OCI-LY7 (cell line): ENCODE results near the gene ATR. TPM values are rescaled to one million over a fixed set of nuclear protein-coding genes. Genes with fewer than 3 reads are reported as not detected.

ENCODE experiments used
- BruUV-seq: library from RNA; stranded (reverse); fragments of 400-500 nt; replicated peaks from 2 replicates; lab custom pipeline; 2021; lab: Mats Ljungman, UMichigan
- CTCF ChIA-PET: fragments of 300-600 bp; sonication (Branson Sonifier 250); formaldehyde crosslinking; loops from one replicate; lab custom pipeline; 2022; ENCODE audit warnings: antibody characterized with exemption; ENCODE audit not compliant: unreplicated experiment; lab: Charles Lee
- POLR2A ChIA-PET: fragments of 300-600 bp; sonication (Branson Sonifier 250); formaldehyde crosslinking; loops from one replicate; lab custom pipeline; 2022; ENCODE audit warnings: antibody characterized with exemption; lab: Charles Lee
- DNase-seq: peaks from one replicate; pipeline ENCODE4 v3.0.0-alpha.2; 2015; ENCODE audit warnings: low spot score
- H2AFZ ChIP-seq: fragments of 200-600 bp; sonication (generic), shearing (Covaris generic); 2 replicates; pipeline ENCODE4 v1.6.1; 2014; ENCODE audit warnings: mild to moderate bottlenecking, antibody characterized with exemption, low read length, moderate library complexity
- H3K27ac ChIP-seq: fragments of 200-600 bp; sonication (generic); 2 replicates; pipeline ENCODE4 v1.5.1; 2014; ENCODE audit warnings: mixed run types, low read depth, mild to moderate bottlenecking, moderate library complexity, low read length, inconsistent platforms; ENCODE audit not compliant: poor library complexity, severe bottlenecking
- H3K36me3 ChIP-seq: fragments of 200-600 bp; sonication (generic); 2 replicates; pipeline ENCODE4 v1.6.1; 2014; ENCODE audit warnings: mild to moderate bottlenecking, antibody characterized with exemption, low read length, moderate library complexity, mixed read lengths; ENCODE audit not compliant: insufficient read depth
- H3K4me1 ChIP-seq: fragments of 200-600 bp; sonication (generic); 2 replicates; pipeline ENCODE4 v1.5.1; 2014; ENCODE audit warnings: mild to moderate bottlenecking, low read length; ENCODE audit not compliant: insufficient read depth, poor library complexity, severe bottlenecking
- H3K4me2 ChIP-seq: fragments of 200-600 bp; sonication (generic); 2 replicates; pipeline ENCODE4 v1.6.1; 2014; ENCODE audit warnings: mild to moderate bottlenecking, low read length
- H3K4me3 ChIP-seq: fragments of 200-600 bp; sonication (generic); 2 replicates; pipeline ENCODE4 v1.5.1; 2014; ENCODE audit warnings: mild to moderate bottlenecking, low read depth, low read length; ENCODE audit not compliant: poor library complexity, severe bottlenecking
- H3K79me2 ChIP-seq: fragments of 200-600 bp; sonication (generic); 2 replicates; pipeline ENCODE4 v1.6.1; 2016; ENCODE audit warnings: low read depth, mild to moderate bottlenecking, low read length, moderate library complexity, mixed read lengths; ENCODE audit not compliant: insufficient read depth
- H3K9me2 ChIP-seq: fragments of 200-600 bp; sonication (generic); 2 replicates; pipeline ENCODE4 v1.6.1; 2016; ENCODE audit warnings: mild to moderate bottlenecking, low read length, mixed read lengths; ENCODE audit not compliant: insufficient read depth
- H3K9me3 ChIP-seq: fragments of 200-600 bp; sonication (generic); 2 replicates; pipeline ENCODE4 v1.6.1; 2014; ENCODE audit warnings: mild to moderate bottlenecking, mixed run types, low read length, mixed read lengths
- H4K20me1 ChIP-seq: fragments of 200-600 bp; sonication (generic); 2 replicates; pipeline ENCODE4 v1.6.1; 2014; ENCODE audit warnings: mild to moderate bottlenecking, antibody characterized with exemption, low read length, moderate library complexity, mixed read lengths; ENCODE audit not compliant: insufficient read depth
- CTCF ChIP-seq: fragments of 200-600 bp; sonication (generic); conservative IDR thresholded peaks from 2 replicates; pipeline ENCODE4 v1.5.1; 2014; ENCODE audit warnings: mild to moderate bottlenecking, antibody characterized with exemption, low read length, moderate library complexity, mixed read lengths
- EZH2phosphoT487 ChIP-seq: fragments of 200-600 bp; sonication (generic); IDR thresholded peaks from 2 replicates; pipeline ENCODE4 v1.6.1; 2018; ENCODE audit warnings: low read depth, borderline replicate concordance, mild to moderate bottlenecking, mixed run types, antibody characterized with exemption, low read length, moderate library complexity, mixed read lengths
- intact Hi-C: fragments of 100-400 bp; cut with micrococcal nuclease; formaldehyde crosslinking; loops from one replicate; pipeline ENCODE4 v1.10.0; 2022; ENCODE audit not compliant: unreplicated experiment
- total RNA-seq, 2 experiments: library from RNA; depleted of rRNA in 1 of 2; stranded (reverse); fragments of >200 nt in 1 of 2; shearing (Covaris generic) in 1 of 2; gene quantifications; 2 replicates each; pipeline ENCODE4 v1.2.3, GENCODE V29; 2014 to 2022

Gene ATR
- total RNA-seq, 2 experiments from 2014 or later = 27.1 to 49.5 TPM

- Histone ChIP-seq H3K4me3 (peak overlapping the region; percentile 87), H3K9me2 (no peaks in the 10 kb centered on the region), H4K20me1 (peaks cover 9% of the 10 kb centered on the region; the same call in 1 of the 2 replicates), H3K27ac (peak overlapping the region; percentile 65), H3K79me2 (peaks cover 48% of the 10 kb centered on the region), H3K4me1 (peaks cover 24% of the 10 kb centered on the region), H3K36me3 (peaks cover 41% of the 10 kb centered on the region), H2AFZ (peak overlapping the region; percentile 96), H3K4me2 (peak overlapping the region; percentile 91), H3K9me3 (no peaks in the 10 kb centered on the region)
- BruUV-seq = no TSS peak
- intact Hi-C loops = loop anchor here (5.0 kb wide), 2 partner anchors 220 to 710 kb away; partner anchors contain the start of genes GK5 and RNF7
- CTCF ChIA-PET = no interaction called here
- TF ChIP-seq CTCF = no peak
- no peak for TF ChIP-seq EZH2phosphoT487
- POLR2A ChIA-PET = interaction anchor here (0.6 to 1.2 kb wide), 6 partner anchors 19 to 652 kb away, joined by 3 to 4 read pairs (median 3); no protein-coding TSS in a partner anchor
- DNase-seq = peak; percentile 55
These were observed 131.2 kb downstream of the ATR start for GRCh38 chr3:142447301-142447851.

DNA sequence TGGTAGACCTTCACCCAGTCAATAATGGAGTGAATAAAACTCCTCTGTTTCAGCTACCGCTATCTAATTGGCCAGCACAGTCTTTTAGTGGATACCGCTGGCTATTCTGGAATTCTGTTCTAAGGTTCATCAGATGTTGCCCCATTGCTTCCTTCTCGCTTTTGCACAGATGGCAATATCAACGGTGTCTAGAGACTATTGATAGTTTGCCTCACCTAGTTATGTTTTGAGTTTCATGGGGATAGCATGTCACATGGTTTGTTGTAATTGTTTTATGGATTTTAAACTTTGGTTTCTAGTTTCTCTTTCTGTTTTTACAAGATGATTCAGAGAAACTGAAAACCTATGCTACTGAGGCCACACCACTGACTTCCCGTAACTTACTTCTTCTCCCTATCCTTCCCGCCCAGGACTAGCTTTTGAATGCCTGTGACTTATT, 132.7 kb downstream of the ATR start:
- H3K4me1 ChIP-seq = peaks cover 24% of the 10 kb centered on the region
- no TSS peak for BruUV-seq

More for the DNA sequence above, 132.7 kb downstream of the ATR start:
- Histone ChIP-seq H3K9me2 (no peaks in the 10 kb centered on the region), H3K4me2 (peak overlapping the region; percentile 91), H3K36me3 (peaks cover 26% of the 10 kb centered on the region), H3K9me3 (no peaks in the 10 kb centered on the region), H2AFZ (0 out of 2 replicates have a peak overlapping the region, but pooled peaks have one; percentile 3), H3K79me2 (peaks cover 48% of the 10 kb centered on the region), H3K4me3 (peak overlapping the region; percentile 87), H4K20me1 (peaks cover 9% of the 10 kb centered on the region; the same call in 1 of the 2 replicates), H3K27ac (no peak overlapping the region)
- POLR2A ChIA-PET = interaction anchor here (0.5 to 1.9 kb wide), 6 partner anchors 10 to 273 kb away, joined by 3 to 5 read pairs (median 3); no protein-coding TSS in a partner anchor
- peak; percentile 3 for DNase-seq
- CTCF ChIA-PET = no interaction called here
- TF ChIP-seq EZH2phosphoT487 (no peak), CTCF (no peak)
- intact Hi-C loops = loop anchor here (5.0 kb wide), 2 partner anchors 219 to 709 kb away; partner anchors contain the start of genes GK5 and RNF7
